DOHH2 (cell line): ENCODE measurements around the gene SP100.

ENCODE experiments used
- CTCF ChIP-seq: fragments of 200-600 bp; sonication (generic); IDR thresholded peaks from one replicate; pipeline ENCODE4 v1.5.1; 2014; ENCODE audit warnings: antibody characterized with exemption, mild to moderate bottlenecking, low read depth, low read length; ENCODE audit not compliant: poor library complexity, severe bottlenecking
- EZH2phosphoT487 ChIP-seq: fragments of 200-600 bp; sonication (generic); IDR thresholded peaks from 2 replicates; pipeline ENCODE4 v1.6.1; 2017; ENCODE audit warnings: borderline replicate concordance, mild to moderate bottlenecking, antibody characterized with exemption, low read length, moderate library complexity, mixed read lengths

GRCh38 chr2:230457793-230458192 lies 41.8 kb downstream of the SP100 start:
- TF ChIP-seq CTCF, result no peak
- TF ChIP-seq EZH2phosphoT487, result no peak
